WTC11 (cell line): ENCODE results near the gene ANO2.

Experiments
- CREB1 ChIP-seq: sonication (generic); formaldehyde crosslinking; IDR thresholded peaks from 2 replicates; pipeline ENCODE4 v1.8.0; 2023; ENCODE audit warnings: mild to moderate bottlenecking, missing genetic modification reagents
- FOXP1 ChIP-seq: sonication (generic); formaldehyde crosslinking; IDR thresholded peaks from 2 replicates; pipeline ENCODE4 v1.8.0; 2022; ENCODE audit warnings: missing genetic modification reagents, mild to moderate bottlenecking, moderate library complexity, borderline replicate concordance
- MXD4 ChIP-seq: fragments of 250-450 bp; sonication (Bioruptor Pico); IDR thresholded peaks from 2 replicates; pipeline ENCODE4 v1.8.0; 2021; ENCODE audit warnings: mild to moderate bottlenecking, moderate library complexity, borderline replicate concordance
- NFE2L1 ChIP-seq: sonication (generic); formaldehyde crosslinking; IDR thresholded peaks from 2 replicates; pipeline ENCODE4 v1.8.1; 2023; ENCODE audit warnings: missing genetic modification reagents
- SP1 ChIP-seq: sonication (generic); formaldehyde crosslinking; conservative IDR thresholded peaks from 2 replicates; pipeline ENCODE4 v1.8.1; 2022; ENCODE audit warnings: missing genetic modification reagents
- TEAD1 ChIP-seq: sonication (generic); formaldehyde crosslinking; IDR thresholded peaks from 2 replicates; pipeline ENCODE4 v1.8.0; 2022; ENCODE audit warnings: mild to moderate bottlenecking, missing genetic modification reagents
- ZNF423 ChIP-seq: fragments of 250-450 bp; sonication (Bioruptor Pico); IDR thresholded peaks from 2 replicates; pipeline ENCODE4 v2.1.2; 2022; ENCODE audit warnings: mild to moderate bottlenecking, moderate library complexity
- TF ChIP-seq, protein P1 (sequence below): fragments of 200-600 bp; IDR thresholded peaks from 2 replicates; pipeline ENCODE4 v1.8.0; 2022; ENCODE audit warnings: antibody characterized with exemption
- TF ChIP-seq, protein P2 (sequence below): sonication (generic); formaldehyde crosslinking; IDR thresholded peaks from 2 replicates; pipeline ENCODE4 v1.8.1; 2023; ENCODE audit warnings: mild to moderate bottlenecking, missing genetic modification reagents

DNA sequence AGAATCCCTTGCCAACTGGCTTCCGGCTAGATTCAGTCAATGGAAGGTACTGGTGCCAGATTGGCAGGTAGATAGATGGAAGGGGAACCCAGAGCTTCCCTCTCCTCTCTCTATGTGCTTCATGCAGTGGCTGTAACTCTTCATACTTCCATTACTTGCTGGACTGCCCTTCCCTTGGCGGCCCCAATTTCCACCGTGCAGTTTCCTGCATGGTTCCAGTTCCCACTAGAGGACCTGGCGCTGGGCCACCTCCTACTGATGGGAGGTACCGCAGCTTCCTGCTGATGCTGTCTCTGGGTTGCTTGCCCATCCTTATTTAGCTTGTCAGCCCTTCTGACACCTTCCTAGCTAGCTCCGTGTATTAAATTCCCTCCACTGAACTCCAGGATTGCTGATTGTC, 226.4 kb downstream of the ANO2 start:
- TF ChIP-seq, protein P1, sequence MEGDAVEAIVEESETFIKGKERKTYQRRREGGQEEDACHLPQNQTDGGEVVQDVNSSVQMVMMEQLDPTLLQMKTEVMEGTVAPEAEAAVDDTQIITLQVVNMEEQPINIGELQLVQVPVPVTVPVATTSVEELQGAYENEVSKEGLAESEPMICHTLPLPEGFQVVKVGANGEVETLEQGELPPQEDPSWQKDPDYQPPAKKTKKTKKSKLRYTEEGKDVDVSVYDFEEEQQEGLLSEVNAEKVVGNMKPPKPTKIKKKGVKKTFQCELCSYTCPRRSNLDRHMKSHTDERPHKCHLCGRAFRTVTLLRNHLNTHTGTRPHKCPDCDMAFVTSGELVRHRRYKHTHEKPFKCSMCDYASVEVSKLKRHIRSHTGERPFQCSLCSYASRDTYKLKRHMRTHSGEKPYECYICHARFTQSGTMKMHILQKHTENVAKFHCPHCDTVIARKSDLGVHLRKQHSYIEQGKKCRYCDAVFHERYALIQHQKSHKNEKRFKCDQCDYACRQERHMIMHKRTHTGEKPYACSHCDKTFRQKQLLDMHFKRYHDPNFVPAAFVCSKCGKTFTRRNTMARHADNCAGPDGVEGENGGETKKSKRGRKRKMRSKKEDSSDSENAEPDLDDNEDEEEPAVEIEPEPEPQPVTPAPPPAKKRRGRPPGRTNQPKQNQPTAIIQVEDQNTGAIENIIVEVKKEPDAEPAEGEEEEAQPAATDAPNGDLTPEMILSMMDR: no peak
- TF ChIP-seq TEAD1 (CRISPR knock-in tag) (no peak), NFE2L1 (no peak), FOXP1 (CRISPR knock-in tag) (no peak), ZNF423 (CRISPR knock-in tag) (no peak), SP1 (CRISPR knock-in tag) (no peak), CREB1 (CRISPR knock-in tag) (no peak), MXD4 (CRISPR knock-in tag) (no peak)
- TF ChIP-seq, protein P2, sequence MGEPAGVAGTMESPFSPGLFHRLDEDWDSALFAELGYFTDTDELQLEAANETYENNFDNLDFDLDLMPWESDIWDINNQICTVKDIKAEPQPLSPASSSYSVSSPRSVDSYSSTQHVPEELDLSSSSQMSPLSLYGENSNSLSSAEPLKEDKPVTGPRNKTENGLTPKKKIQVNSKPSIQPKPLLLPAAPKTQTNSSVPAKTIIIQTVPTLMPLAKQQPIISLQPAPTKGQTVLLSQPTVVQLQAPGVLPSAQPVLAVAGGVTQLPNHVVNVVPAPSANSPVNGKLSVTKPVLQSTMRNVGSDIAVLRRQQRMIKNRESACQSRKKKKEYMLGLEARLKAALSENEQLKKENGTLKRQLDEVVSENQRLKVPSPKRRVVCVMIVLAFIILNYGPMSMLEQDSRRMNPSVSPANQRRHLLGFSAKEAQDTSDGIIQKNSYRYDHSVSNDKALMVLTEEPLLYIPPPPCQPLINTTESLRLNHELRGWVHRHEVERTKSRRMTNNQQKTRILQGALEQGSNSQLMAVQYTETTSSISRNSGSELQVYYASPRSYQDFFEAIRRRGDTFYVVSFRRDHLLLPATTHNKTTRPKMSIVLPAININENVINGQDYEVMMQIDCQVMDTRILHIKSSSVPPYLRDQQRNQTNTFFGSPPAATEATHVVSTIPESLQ (CRISPR knock-in tag): no peak
